PC-3 (cell line): ENCODE data around the gene TYK2. TPM values are rescaled to one million over a fixed set of nuclear protein-coding genes. Genes with fewer than 3 reads are reported as not detected.
"Not testable (repeated sequence)": the region's sequence is repeated elsewhere in the genome, so short reads cannot be mapped to it uniquely, and the experiment has no call there.

Source experiments
- ATAC-seq: fragments of 200-7000 bp; cut with Tn5 transposase; 2 replicates; pipeline ENCODE4 v1.9.1; 2020; ENCODE audit warnings: mild to moderate bottlenecking, moderate library complexity
- BruUV-seq: library from RNA; stranded (reverse); fragments of 400-500 nt; replicated peaks from 2 replicates; lab custom pipeline; 2021; lab: Mats Ljungman, UMichigan
- CTCF ChIA-PET: fragments of 300-600 bp; sonication (Branson Sonifier 250); formaldehyde crosslinking; loops from one replicate; lab custom pipeline; 2022; ENCODE audit warnings: antibody characterized with exemption; lab: Charles Lee
- POLR2A ChIA-PET: fragments of 300-600 bp; sonication (Branson Sonifier 250); formaldehyde crosslinking; loops from one replicate; lab custom pipeline; 2022; ENCODE audit warnings: antibody characterized with exemption; ENCODE audit not compliant: unreplicated experiment; lab: Charles Lee
- DNase-seq: peaks from one replicate; pipeline ENCODE4 v3.0.0-alpha.2; 2015
- H2AFZ ChIP-seq: fragments of 300-600 bp; sonication (generic); 2 replicates; pipeline ENCODE4 v1.6.0; 2016; ENCODE audit warnings: antibody characterized with exemption, low read length
- H3F3A ChIP-seq: fragments of 300-600 bp; sonication (generic); one replicate; pipeline ENCODE4 v1.6.0; 2017; ENCODE audit warnings: antibody characterized with exemption, low read length, control low read depth, mild to moderate bottlenecking; ENCODE audit not compliant: unreplicated experiment
- H3K27ac ChIP-seq: fragments of 300-600 bp; sonication (generic); 2 replicates; pipeline ENCODE4 v1.5.1; 2016; ENCODE audit warnings: mild to moderate bottlenecking, low read length
- H3K27me3 ChIP-seq: fragments of 300-600 bp; sonication (generic); 2 replicates; pipeline ENCODE4 v1.6.1; 2016; ENCODE audit warnings: low read length, mixed read lengths
- H3K36me3 ChIP-seq: fragments of 300-600 bp; sonication (generic); 2 replicates; pipeline ENCODE4 v1.6.1; 2016; ENCODE audit warnings: low read depth, mixed run types, low read length, mixed read lengths
- H3K4me1 ChIP-seq: fragments of 300-600 bp; sonication (generic); 2 replicates; pipeline ENCODE4 v1.5.1; 2016; ENCODE audit warnings: low read length; ENCODE audit not compliant: insufficient read depth
- H3K4me2 ChIP-seq: fragments of 300-600 bp; sonication (generic); 2 replicates; pipeline ENCODE4 v1.6.0; 2016; ENCODE audit warnings: low read length
- H3K4me3 ChIP-seq: fragments of 300-600 bp; sonication (generic); 2 replicates; pipeline ENCODE4 v1.5.1; 2016; ENCODE audit warnings: mild to moderate bottlenecking, low read length, mixed read lengths
- H3K79me2 ChIP-seq: fragments of 300-600 bp; sonication (generic); 2 replicates; pipeline ENCODE4 v1.6.1; 2017; ENCODE audit warnings: low read length, mixed read lengths
- H3K9ac ChIP-seq: fragments of 300-600 bp; sonication (generic); 2 replicates; pipeline ENCODE4 v1.6.0; 2016; ENCODE audit warnings: mild to moderate bottlenecking, low read length
- H3K9me2 ChIP-seq: fragments of 300-600 bp; sonication (generic); replicated peaks from 2 replicates; pipeline ENCODE4 v1.6.1; 2016; ENCODE audit warnings: mixed run types, low read length, mixed read lengths
- H3K9me3 ChIP-seq: fragments of 300-600 bp; sonication (generic); 2 replicates; pipeline ENCODE4 v1.6.1; 2016; ENCODE audit warnings: low read length, mixed read lengths
- H4K20me1 ChIP-seq: fragments of 300-600 bp; sonication (generic); 2 replicates; pipeline ENCODE4 v1.6.1; 2016; ENCODE audit warnings: low read length, mixed read lengths
- CTCF ChIP-seq: fragments of 300-600 bp; sonication (generic); conservative IDR thresholded peaks from 2 replicates; pipeline ENCODE4 v1.5.1; 2017; ENCODE audit warnings: antibody characterized with exemption, low read depth, mild to moderate bottlenecking, low read length
- EZH2 ChIP-seq: fragments of 300-600 bp; sonication (generic); IDR thresholded peaks from one replicate; pipeline ENCODE4 v1.6.1; 2017; ENCODE audit warnings: antibody characterized with exemption, mild to moderate bottlenecking, low read length; ENCODE audit not compliant: unreplicated experiment
- EZH2phosphoT487 ChIP-seq: fragments of 300-600 bp; sonication (generic); IDR thresholded peaks from 2 replicates; pipeline ENCODE4 v1.6.1; 2018; ENCODE audit warnings: mild to moderate bottlenecking, antibody characterized with exemption, low read length, borderline replicate concordance
- intact Hi-C: fragments of 100-400 bp; cut with micrococcal nuclease; formaldehyde crosslinking; loops from 2 replicates; pipeline ENCODE4 v1.9.0; 2023
- total RNA-seq: library from RNA; depleted of rRNA; stranded (reverse); fragments of >200 nt; gene quantifications from 2 replicates; pipeline ENCODE4 v1.2.3, GENCODE V29; 2014

Gene TYK2
- total RNA-seq, 1 experiment from 2014 or later: 177 TPM

GRCh38 chr19:10374931-10375330, 5.4 kb downstream of the TYK2 start:
- no peak overlapping the region for H3K4me3 ChIP-seq
- intact Hi-C loops: no loop called here
- H3K27me3 ChIP-seq: no peaks in the 10 kb centered on the region
- H3K36me3 ChIP-seq: peaks cover 22% of the 10 kb centered on the region
- BruUV-seq: no TSS peak
- H3K9me2 ChIP-seq: no peaks in the 10 kb centered on the region
- DNase-seq: no peak
- no peak overlapping the region for H3K9ac ChIP-seq
- no peak overlapping the region for H2AFZ ChIP-seq
- ChIA-PET POLR2A (no interaction called here), CTCF (no interaction called here)
- no peak for ATAC-seq
- H3K79me2 ChIP-seq: peaks cover 12% of the 10 kb centered on the region
- no peak overlapping the region for H3K4me2 ChIP-seq
- TF ChIP-seq EZH2phosphoT487 (no peak), EZH2 (no peak), CTCF (no peak)
- H3K9me3 ChIP-seq: no peaks in the 10 kb centered on the region
- H3K27ac ChIP-seq: no peak overlapping the region
- H3K4me1 ChIP-seq: peaks cover 4% of the 10 kb centered on the region; the same call in 1 of the 2 replicates
- H4K20me1 ChIP-seq: no peaks in the 10 kb centered on the region
- no peaks in the 10 kb centered on the region for H3F3A ChIP-seq

GRCh38 chr19:10372690-10373089, 7.7 kb downstream of the TYK2 start:
- no peaks in the 10 kb centered on the region for H3F3A ChIP-seq
- no peak overlapping the region for H3K4me3 ChIP-seq
- no peak overlapping the region for H2AFZ ChIP-seq
- CTCF ChIA-PET: no interaction called here
- DNase-seq: no peak
- ATAC-seq: no peak
- peaks cover 29% of the 10 kb centered on the region for H3K36me3 ChIP-seq
- no peak overlapping the region for H3K9ac ChIP-seq
- no peaks in the 10 kb centered on the region for H3K9me3 ChIP-seq
- intact Hi-C loops: no loop called here
- no peaks in the 10 kb centered on the region for H4K20me1 ChIP-seq
- no peaks in the 10 kb centered on the region for H3K9me2 ChIP-seq
- H3K4me2 ChIP-seq: no peak overlapping the region
- no peaks in the 10 kb centered on the region for H3K79me2 ChIP-seq
- no peak overlapping the region for H3K27ac ChIP-seq
- BruUV-seq: no TSS peak
- H3K4me1 ChIP-seq: no peaks in the 10 kb centered on the region
- no peaks in the 10 kb centered on the region for H3K27me3 ChIP-seq
- POLR2A ChIA-PET: no interaction called here
- TF ChIP-seq CTCF (no peak), EZH2 (no peak), EZH2phosphoT487 (no peak)

- ChIA-PET CTCF (no interaction called here), POLR2A (no interaction called here)
- TF ChIP-seq EZH2phosphoT487: no peak
- no peak for TF ChIP-seq CTCF
- TF ChIP-seq EZH2: no peak
- no peaks in the 10 kb centered on the region for H3K9me3 ChIP-seq
- H3K27me3 ChIP-seq: no peaks in the 10 kb centered on the region
- H3K79me2 ChIP-seq: no peaks in the 10 kb centered on the region
- no peaks in the 10 kb centered on the region for H3F3A ChIP-seq
- ATAC-seq: peak; percentile 35; the same call in 1 of the 2 replicates
- H4K20me1 ChIP-seq: no peaks in the 10 kb centered on the region
- H3K4me3 ChIP-seq: no peak overlapping the region
- H3K4me2 ChIP-seq: no peak overlapping the region
- intact Hi-C loops: no loop called here
- H3K9me2 ChIP-seq: no peaks in the 10 kb centered on the region
- no peaks in the 10 kb centered on the region for H3K4me1 ChIP-seq
- DNase-seq: peak; percentile 31
- no peak overlapping the region for H2AFZ ChIP-seq
- peaks cover 50% of the 10 kb centered on the region; the same call in 1 of the 2 replicates for H3K36me3 ChIP-seq
- no peak overlapping the region for H3K9ac ChIP-seq
- no peak overlapping the region for H3K27ac ChIP-seq
- BruUV-seq: no TSS peak
Observed at GRCh38 chr19:10368101-10368803, 12.1 kb downstream of the TYK2 start.

GRCh38 chr19:10366950-10367512, 13.3 kb downstream of the TYK2 start:
- H3K9ac ChIP-seq, H3K79me2 ChIP-seq, H2AFZ ChIP-seq, ATAC-seq, BruUV-seq, H3K27me3 ChIP-seq, DNase-seq, POLR2A ChIA-PET, H3K9me2 ChIP-seq, H3K4me3 ChIP-seq, H3K27ac ChIP-seq, H3K9me3 ChIP-seq, CTCF ChIA-PET, H4K20me1 ChIP-seq, H3K4me2 ChIP-seq, intact Hi-C loops, H3F3A ChIP-seq, H3K4me1 ChIP-seq: not testable (repeated sequence)
- peaks cover 56% of the 10 kb centered on the region for H3K36me3 ChIP-seq
